SU-DHL-6 (cell line): ENCODE measurements around the gene UBE2D1.
"Not testable (repeated sequence)": the region's sequence is repeated elsewhere in the genome, so short reads cannot be mapped to it uniquely, and the experiment has no call there.

Source experiments
- H2AFZ ChIP-seq: fragments of 200-600 bp; sonication (generic); 2 replicates; pipeline ENCODE4 v1.6.1; 2014; ENCODE audit warnings: low read depth, mild to moderate bottlenecking, moderate library complexity, mixed read lengths, antibody characterized with exemption, low read length; ENCODE audit not compliant: severe bottlenecking
- H3F3A ChIP-seq: fragments of 200-600 bp; shearing (Covaris generic); 2 replicates; pipeline ENCODE4 v1.6.0; 2016; ENCODE audit warnings: antibody characterized with exemption, mild to moderate bottlenecking; ENCODE audit not compliant: insufficient read depth
- H3K27ac ChIP-seq: fragments of 200-600 bp; sonication (generic); 2 replicates; pipeline ENCODE4 v1.5.1; 2016; ENCODE audit warnings: low read depth, mild to moderate bottlenecking, low read length, moderate library complexity, mixed read lengths
- H3K27me3 ChIP-seq: fragments of 200-600 bp; sonication (generic), shearing (Covaris generic); 2 replicates; pipeline ENCODE4 v1.6.0; 2014; ENCODE audit warnings: mild to moderate bottlenecking, low read length
- H3K36me3 ChIP-seq: fragments of 200-600 bp; sonication (generic); 2 replicates; pipeline ENCODE4 v1.6.1; 2014; ENCODE audit warnings: mild to moderate bottlenecking, low read length, mixed read lengths
- H3K4me2 ChIP-seq: fragments of 300-600, 200-600 bp; shearing (Covaris generic), sonication (generic); 2 replicates; pipeline ENCODE4 v1.6.0; 2014; ENCODE audit warnings: low read length, low read depth, mild to moderate bottlenecking; ENCODE audit not compliant: poor library complexity, severe bottlenecking
- H3K4me3 ChIP-seq: fragments of 200-600 bp; sonication (generic); 2 replicates; pipeline ENCODE4 v1.5.1; 2014; ENCODE audit warnings: antibody characterized with exemption, low read length, mild to moderate bottlenecking, mixed read lengths; ENCODE audit not compliant: insufficient read depth, poor library complexity, severe bottlenecking
- H3K79me2 ChIP-seq: fragments of 200-600 bp; sonication (generic); 2 replicates; pipeline ENCODE4 v1.6.1; 2014; ENCODE audit warnings: mild to moderate bottlenecking, low read length, moderate library complexity; ENCODE audit not compliant: insufficient read depth
- H3K9ac ChIP-seq: fragments of 200-600 bp; sonication (generic); 2 replicates; pipeline ENCODE4 v1.7.0; 2014; ENCODE audit warnings: mild to moderate bottlenecking, low read length
- H3K9me2 ChIP-seq: fragments of 200-600 bp; sonication (generic); replicated peaks from 2 replicates; pipeline ENCODE4 v1.6.1; 2014; ENCODE audit warnings: low read length; ENCODE audit not compliant: insufficient read depth
- H3K9me3 ChIP-seq: fragments of 200-600 bp; sonication (generic); 2 replicates; pipeline ENCODE4 v1.6.1; 2014; ENCODE audit warnings: low read length, mixed read lengths; ENCODE audit not compliant: insufficient read depth
- H4K20me1 ChIP-seq: fragments of 200-600 bp; sonication (generic); 2 replicates; pipeline ENCODE4 v1.6.1; 2014; ENCODE audit warnings: low read depth, mild to moderate bottlenecking, antibody characterized with exemption, low read length, moderate library complexity, mixed read lengths
- CTCF ChIP-seq: fragments of 200-600 bp; sonication (generic); IDR thresholded peaks from one replicate; pipeline ENCODE4 v1.5.1; 2017; ENCODE audit warnings: antibody characterized with exemption, mild to moderate bottlenecking, low read length, moderate library complexity; ENCODE audit not compliant: insufficient read depth, poor library complexity, severe bottlenecking
- EZH2phosphoT487 ChIP-seq: fragments of 200-600 bp; sonication (generic), shearing (Covaris generic); conservative IDR thresholded peaks from 2 replicates; pipeline ENCODE4 v1.6.1; 2018; ENCODE audit warnings: mild to moderate bottlenecking, antibody characterized with exemption, low read length, moderate library complexity, mixed read lengths

UBE2D1 gene

GRCh38 chr10:58415757-58416156 lies 81.0 kb downstream of the UBE2D1 start:
- Histone ChIP-seq H3K79me2 (no peaks in the 10 kb centered on the region), H2AFZ (no peak overlapping the region), H3K27ac (no peak overlapping the region), H3F3A (no peaks in the 10 kb centered on the region), H3K4me2 (no peak overlapping the region), H3K9me3 (no peaks in the 10 kb centered on the region), H4K20me1 (no peaks in the 10 kb centered on the region), H3K36me3 (no peaks in the 10 kb centered on the region), H3K9ac (no peak overlapping the region), H3K4me3 (no peak overlapping the region), H3K9me2 (no peaks in the 10 kb centered on the region), H3K27me3 (no peaks in the 10 kb centered on the region)
- TF ChIP-seq EZH2phosphoT487 (no peak), CTCF (no peak)

- not testable (repeated sequence) for H2AFZ ChIP-seq, H3F3A ChIP-seq, H3K27ac ChIP-seq, H3K36me3 ChIP-seq, H3K4me3 ChIP-seq, H3K9ac ChIP-seq, H3K27me3 ChIP-seq, H4K20me1 ChIP-seq, H3K4me2 ChIP-seq, H3K9me2 ChIP-seq, H3K79me2 ChIP-seq, H3K9me3 ChIP-seq
Observed at GRCh38 chr10:58417902-58418301, 83.1 kb downstream of the UBE2D1 start.
